HL-60 (cell line): ENCODE measurements around the gene ITGB1.

Experiments used
- DNase-seq, 2 experiments: peaks; one replicate each; pipeline ENCODE4 v3.0.0-alpha.2; 2010 to 2020; ENCODE audit warnings: low read depth in 1 of 2, low spot score in 1 of 2
- H3K27ac ChIP-seq: fragments of 250-450 bp; sonication (Bioruptor Pico); replicated peaks from 2 replicates; pipeline ENCODE4 v1.5.1; 2020; ENCODE audit warnings: mild to moderate bottlenecking, moderate library complexity
- H3K27me3 ChIP-seq: fragments of 250-450 bp; sonication (Bioruptor Pico); 2 replicates; pipeline ENCODE4 v1.5.1; 2021; ENCODE audit warnings: mild to moderate bottlenecking, moderate library complexity; ENCODE audit not compliant: insufficient read depth, poor library complexity, severe bottlenecking
- H3K4me3 ChIP-seq: replicated peaks from 2 replicates; pipeline ENCODE4 v1.5.1; 2011; ENCODE audit warnings: mild to moderate bottlenecking, control low read depth, low read length; ENCODE audit not compliant: insufficient read depth
- CTCF ChIP-seq: IDR thresholded peaks from one replicate; pipeline ENCODE4 v1.5.1; 2011; ENCODE audit warnings: low read length, control low read depth, inconsistent platforms; ENCODE audit not compliant: insufficient read depth
- GABPA ChIP-seq: IDR thresholded peaks from 2 replicates; pipeline ENCODE4 v1.6.1; 2012; ENCODE audit warnings: low read depth
- POLR2AphosphoS5 ChIP-seq: IDR thresholded peaks from 2 replicates; pipeline ENCODE4 v1.6.1; 2012; ENCODE audit warnings: low read depth
- REST ChIP-seq: IDR thresholded peaks from 2 replicates; pipeline ENCODE4 v1.6.1; 2012; ENCODE audit warnings: low read depth; ENCODE audit not compliant: insufficient replicate concordance
- SPI1 ChIP-seq: IDR thresholded peaks from 2 replicates; pipeline ENCODE4 v1.6.1; 2012; ENCODE audit warnings: low read depth, mild to moderate bottlenecking, borderline replicate concordance

The ITGB1 gene

GRCh38 chr10:32948451-32948850, 9.6 kb downstream of the ITGB1 start:
- no peak overlapping the region for H3K27ac ChIP-seq
- no peak overlapping the region for H3K4me3 ChIP-seq
- H3K27me3 ChIP-seq = no peaks in the 10 kb centered on the region
- DNase-seq = no peak
- TF ChIP-seq SPI1 (no peak), REST (no peak), POLR2AphosphoS5 (no peak), CTCF (no peak), GABPA (no peak)

- Histone ChIP-seq H3K4me3 (no peak overlapping the region), H3K27ac (no peak overlapping the region), H3K27me3 (no peaks in the 10 kb centered on the region)
- TF ChIP-seq REST = no peak
- no peak for TF ChIP-seq POLR2AphosphoS5
- no peak for TF ChIP-seq SPI1
- TF ChIP-seq CTCF = no peak
- TF ChIP-seq GABPA = no peak
- DNase-seq = no peak
Observed at GRCh38 chr10:32947586-32947985, 10.4 kb downstream of the ITGB1 start.

GRCh38 chr10:32946108-32946507, 11.9 kb downstream of the ITGB1 start:
- Histone ChIP-seq H3K27me3 (no peaks in the 10 kb centered on the region), H3K27ac (no peak overlapping the region), H3K4me3 (no peak overlapping the region)
- TF ChIP-seq POLR2AphosphoS5 = no peak
- no peak for TF ChIP-seq CTCF
- no peak for TF ChIP-seq SPI1
- no peak for TF ChIP-seq GABPA
- TF ChIP-seq REST = no peak
- DNase-seq = no peak
